Measurements from ENCODE around the gene OR5P2.

GRCh38 chr11:7787239-7787638 is 9.5 kb downstream of the OR5P2 start:
- TF ChIP-seq YY1 (IDR thresholded peaks at IDR 0.05; ENCODE audit: insufficient read depth, insufficient read length) = no peak
- no peak for TF ChIP-seq SUZ12 (IDR thresholded peaks at IDR 0.05; ENCODE audit: extremely low read depth, insufficient read depth, insufficient read length)
